Hepatocyte (in vitro differentiated cells): Measurements from ENCODE around the gene CSF2RB. TPM values are rescaled to one million over a fixed set of nuclear protein-coding genes. Genes with fewer than 3 reads are reported as not detected.
A peak's percentile ranks its signal among the peaks of the same experiment; 100 is the strongest.

Source experiments
- DNase-seq: peaks from one replicate; pipeline ENCODE4 v3.0.0-alpha.2; 2016; ENCODE audit warnings: low spot score
- H2AFZ ChIP-seq: fragments of 200-600 bp; sonication (generic); 2 replicates; pipeline ENCODE4 v1.6.0; 2016; ENCODE audit warnings: antibody characterized with exemption, mild to moderate bottlenecking
- H3K27ac ChIP-seq: fragments of 200-600 bp; sonication (generic); 2 replicates; pipeline ENCODE4 v1.5.1; 2016; ENCODE audit warnings: mild to moderate bottlenecking
- H3K27me3 ChIP-seq: fragments of 200-600 bp; sonication (generic); 2 replicates; pipeline ENCODE4 v1.6.1; 2016
- H3K36me3 ChIP-seq: fragments of 200-600 bp; sonication (generic); replicated peaks from 2 replicates; pipeline ENCODE4 v1.5.1; 2016; ENCODE audit warnings: low read depth; ENCODE audit not compliant: insufficient read depth
- H3K4me1 ChIP-seq: fragments of 200-600 bp; sonication (generic); 2 replicates; pipeline ENCODE4 v1.5.1; 2016; ENCODE audit warnings: mild to moderate bottlenecking, moderate library complexity; ENCODE audit not compliant: insufficient read depth
- H3K4me2 ChIP-seq: fragments of 200-600 bp; sonication (generic); 2 replicates; pipeline ENCODE4 v1.6.0; 2016
- H3K4me3 ChIP-seq: fragments of 200-600 bp; sonication (generic); 2 replicates; pipeline ENCODE4 v1.5.1; 2016; ENCODE audit warnings: mild to moderate bottlenecking
- H3K79me2 ChIP-seq: fragments of 200-600 bp; sonication (generic); 2 replicates; pipeline ENCODE4 v1.6.0; 2017; ENCODE audit warnings: mild to moderate bottlenecking
- H3K9me2 ChIP-seq: fragments of 200-600 bp; sonication (generic); replicated peaks from 2 replicates; pipeline ENCODE4 v1.6.0; 2017; ENCODE audit warnings: mild to moderate bottlenecking; ENCODE audit not compliant: insufficient read depth
- H3K9me3 ChIP-seq: fragments of 200-600 bp; sonication (generic); 2 replicates; pipeline ENCODE4 v1.5.1; 2016; ENCODE audit warnings: low read depth, mild to moderate bottlenecking
- H4K20me1 ChIP-seq: fragments of 200-600 bp; sonication (generic); 2 replicates; pipeline ENCODE4 v1.6.0; 2016; ENCODE audit warnings: mild to moderate bottlenecking; ENCODE audit not compliant: insufficient read depth, poor library complexity, severe bottlenecking
- CTCF ChIP-seq: fragments of 200-600 bp; sonication (generic); IDR thresholded peaks from 2 replicates; pipeline ENCODE4 v1.5.1; 2016; ENCODE audit warnings: antibody characterized with exemption, mild to moderate bottlenecking; ENCODE audit not compliant: poor library complexity
- EZH2 ChIP-seq: fragments of 200-600 bp; sonication (generic); IDR thresholded peaks from 2 replicates; pipeline ENCODE4 v1.6.1; 2016; ENCODE audit warnings: antibody characterized with exemption, mild to moderate bottlenecking, borderline replicate concordance
- EZH2phosphoT487 ChIP-seq: fragments of 200-600 bp; sonication (generic); IDR thresholded peaks from one replicate; pipeline ENCODE4 v1.6.1; 2018; ENCODE audit warnings: antibody characterized with exemption, mild to moderate bottlenecking, low read depth, moderate library complexity; ENCODE audit not compliant: unreplicated experiment, severe bottlenecking
- WGBS: methylation state at CpG from one replicate; pipeline ENCODE4 v1.1.6; 2016; ENCODE audit warnings: low lambda C conversion rate; ENCODE audit errors: missing lambda C conversion rate; 5-methylcytosine and 5-hydroxymethylcytosine counted together
- polyA plus RNA-seq: library from polyadenylated mRNA; unstranded; fragments of >200 nt; fragmentation: Nextera tagmentation; extraction: Ambion mirVana; gene quantifications from 2 replicates; pipeline ENCODE4 v1.2.1, GENCODE V29; 2016
- total RNA-seq: library from RNA; depleted of rRNA; stranded (reverse); fragments of >200 nt; gene quantifications from 2 replicates; pipeline ENCODE4 v1.2.3, GENCODE V29; 2014

CSF2RB gene
- total and polyA plus RNA-seq, 2 experiments from 2014 or later = 0.83 TPM; not detected in 1

- H3K4me3 ChIP-seq = no peak overlapping the region
- H4K20me1 ChIP-seq = no peaks in the 10 kb centered on the region
- no peak overlapping the region for H3K27ac ChIP-seq
- no peak overlapping the region for H2AFZ ChIP-seq
- no peaks in the 10 kb centered on the region for H3K9me2 ChIP-seq
- no peak overlapping the region for H3K4me2 ChIP-seq
- no peaks in the 10 kb centered on the region for H3K4me1 ChIP-seq
- WGBS = 32% methylated on average over 13 of the region's 13 CpGs
- no peaks in the 10 kb centered on the region for H3K79me2 ChIP-seq
- H3K27me3 ChIP-seq = peaks cover 24% of the 10 kb centered on the region
- TF ChIP-seq EZH2 (no peak), CTCF (no peak), EZH2phosphoT487 (no peak)
- no peaks in the 10 kb centered on the region for H3K36me3 ChIP-seq
- H3K9me3 ChIP-seq = no peaks in the 10 kb centered on the region
- peak; percentile 46 for DNase-seq
Observed at GRCh38 chr22:36865346-36865745, 48.1 kb upstream of the CSF2RB start.

GRCh38 chr22:36867695-36868094, 45.7 kb upstream of the CSF2RB start:
- Histone ChIP-seq H3K36me3 (no peaks in the 10 kb centered on the region), H3K9me3 (no peaks in the 10 kb centered on the region), H3K4me3 (no peak overlapping the region), H3K27me3 (peaks cover 34% of the 10 kb centered on the region), H2AFZ (no peak overlapping the region), H3K9me2 (no peaks in the 10 kb centered on the region), H3K4me2 (no peak overlapping the region), H3K27ac (no peak overlapping the region), H3K79me2 (no peaks in the 10 kb centered on the region), H4K20me1 (no peaks in the 10 kb centered on the region), H3K4me1 (no peaks in the 10 kb centered on the region)
- no peak for TF ChIP-seq EZH2phosphoT487
- TF ChIP-seq EZH2 = no peak
- no peak for TF ChIP-seq CTCF
- DNase-seq = no peak
- WGBS = 88% methylated on average over 5 of the region's 5 CpGs

- Histone ChIP-seq H3K27me3 (peaks cover 34% of the 10 kb centered on the region), H3K9me3 (no peaks in the 10 kb centered on the region), H3K9me2 (no peaks in the 10 kb centered on the region), H3K79me2 (no peaks in the 10 kb centered on the region), H3K36me3 (no peaks in the 10 kb centered on the region), H3K4me1 (no peaks in the 10 kb centered on the region), H3K4me2 (no peak overlapping the region), H2AFZ (no peak overlapping the region), H3K27ac (no peak overlapping the region), H4K20me1 (no peaks in the 10 kb centered on the region), H3K4me3 (no peak overlapping the region)
- DNase-seq = no peak
- WGBS = 67% methylated on average over 4 of the region's 5 CpGs
- TF ChIP-seq CTCF = no peak
- TF ChIP-seq EZH2phosphoT487 = no peak
- TF ChIP-seq EZH2 = no peak
Observed at GRCh38 chr22:36868546-36869181, 44.8 kb upstream of the CSF2RB start.

GRCh38 chr22:36870250-36870649, 43.2 kb upstream of the CSF2RB start:
- no peaks in the 10 kb centered on the region for H4K20me1 ChIP-seq
- TF ChIP-seq CTCF = no peak
- TF ChIP-seq EZH2phosphoT487 = no peak
- TF ChIP-seq EZH2 = no peak
- no peaks in the 10 kb centered on the region for H3K9me3 ChIP-seq
- no peak overlapping the region for H3K27ac ChIP-seq
- H2AFZ ChIP-seq = no peak overlapping the region
- H3K4me2 ChIP-seq = no peak overlapping the region
- H3K79me2 ChIP-seq = no peaks in the 10 kb centered on the region
- H3K4me3 ChIP-seq = no peak overlapping the region
- no peaks in the 10 kb centered on the region for H3K9me2 ChIP-seq
- DNase-seq = no peak
- H3K27me3 ChIP-seq = peaks cover 34% of the 10 kb centered on the region
- H3K4me1 ChIP-seq = peaks cover 6% of the 10 kb centered on the region
- WGBS = 80% methylated on average over 14 of the region's 14 CpGs
- H3K36me3 ChIP-seq = no peaks in the 10 kb centered on the region
